AG08396 (cell line): ENCODE results near the gene STX16.
A peak's percentile ranks its signal among the peaks of the same experiment; 100 is the strongest.

Source experiments
- DNase-seq: peaks from one replicate; pipeline ENCODE4 v3.0.0; 2012; ENCODE audit warnings: low spot score, mixed read lengths

STX16 gene

GRCh38 chr20:58618351-58619076 is 32.6 kb upstream of the STX16 start:
- DNase-seq, result peak; percentile 74

GRCh38 chr20:58619077-58619863 is 31.8 kb upstream of the STX16 start:
- no peak for DNase-seq

- DNase-seq, result no peak
These were observed 31.1 kb upstream of the STX16 start for GRCh38 chr20:58619864-58620431.

GRCh38 chr20:58621906-58622548 is 29.1 kb upstream of the STX16 start:
- no peak for DNase-seq

GRCh38 chr20:58622671-58623578 is 28.2 kb upstream of the STX16 start:
- no peak for DNase-seq

GRCh38 chr20:58623579-58624473 is 27.3 kb upstream of the STX16 start:
- peak; percentile 95 for DNase-seq

GRCh38 chr20:58624687-58625086 is 26.4 kb upstream of the STX16 start:
- no peak for DNase-seq

- DNase-seq, result no peak
These were observed 25.5 kb upstream of the STX16 start for GRCh38 chr20:58625585-58625984.

GRCh38 chr20:58626051-58626450 is 25.0 kb upstream of the STX16 start:
- no peak for DNase-seq

GRCh38 chr20:58627212-58628072 is 23.6 kb upstream of the STX16 start:
- DNase-seq, result no peak

GRCh38 chr20:58628491-58629214 is 22.4 kb upstream of the STX16 start:
- no peak for DNase-seq

- DNase-seq, result no peak
These were observed 21.9 kb upstream of the STX16 start for GRCh38 chr20:58629215-58629580.

- peak; percentile 50 for DNase-seq
These were observed 21.0 kb upstream of the STX16 start for GRCh38 chr20:58630063-58630462.

- no peak for DNase-seq
These were observed 17.7 kb upstream of the STX16 start for GRCh38 chr20:58633161-58634053.

- DNase-seq, result no peak
These were observed 17.0 kb upstream of the STX16 start for GRCh38 chr20:58634059-58634458.

- peak; percentile 34 for DNase-seq
These were observed 16.4 kb upstream of the STX16 start for GRCh38 chr20:58634521-58635278.

GRCh38 chr20:58635279-58635665 is 15.8 kb upstream of the STX16 start:
- no peak for DNase-seq
